ENCODE results near the gene SLCO2A1. TPM values are rescaled to one million over a fixed set of nuclear protein-coding genes. Genes with fewer than 3 reads are reported as not detected.
A peak's percentile ranks its signal among the peaks of the same experiment; 100 is the strongest.

Gene SLCO2A1
- total RNA-seq, 1 donor from 2014 or later: 3.8 TPM

DNA sequence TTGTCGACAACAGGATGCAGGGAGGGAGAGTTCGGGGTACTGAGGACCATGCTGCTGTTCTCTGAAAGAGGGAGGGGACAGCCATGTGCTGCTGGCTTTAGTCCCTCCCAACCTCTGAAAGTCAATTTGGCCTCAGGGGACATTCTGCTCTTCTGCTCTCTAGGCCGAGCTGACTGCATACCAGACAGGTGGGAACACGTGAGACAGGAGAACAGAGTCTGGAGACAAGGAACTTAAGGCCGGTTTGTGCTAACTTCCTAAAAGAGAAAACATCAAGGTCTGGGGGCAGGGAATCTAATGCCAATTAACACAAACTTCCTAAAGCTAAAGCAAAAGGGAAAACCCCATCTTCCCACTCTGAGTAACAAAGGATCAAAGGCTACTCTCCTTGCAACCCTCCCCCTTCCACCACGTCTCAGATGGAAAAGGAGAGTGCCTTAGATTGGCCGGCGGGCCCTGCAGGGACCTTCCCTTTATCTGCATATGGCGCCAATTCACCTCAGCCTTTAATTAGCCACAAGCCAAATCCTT is 41.0 kb downstream of the SLCO2A1 start:
- H3K4me1 Mint-ChIP-seq (ENCODE audit: unreplicated experiment): peaks cover 56% of the 10 kb centered on the region
- H3K27ac Mint-ChIP-seq (ENCODE audit: unreplicated experiment): no peak overlapping the region
- H3K27me3 Mint-ChIP-seq (ENCODE audit: unreplicated experiment): peaks cover 5% of the 10 kb centered on the region
- H3K9me3 Mint-ChIP-seq (ENCODE audit: unreplicated experiment): no peaks in the 10 kb centered on the region
- no peak for DNase-seq (ENCODE audit: low spot score)
- no peaks in the 10 kb centered on the region for H3K36me3 Mint-ChIP-seq (ENCODE audit: low read depth, unreplicated experiment)
- no peak overlapping the region for H3K4me3 Mint-ChIP-seq (ENCODE audit: unreplicated experiment)
- TF ChIP-seq CTCF (IDR thresholded peaks at IDR 0.05; ENCODE audit: unreplicated experiment): no peak

DNA sequence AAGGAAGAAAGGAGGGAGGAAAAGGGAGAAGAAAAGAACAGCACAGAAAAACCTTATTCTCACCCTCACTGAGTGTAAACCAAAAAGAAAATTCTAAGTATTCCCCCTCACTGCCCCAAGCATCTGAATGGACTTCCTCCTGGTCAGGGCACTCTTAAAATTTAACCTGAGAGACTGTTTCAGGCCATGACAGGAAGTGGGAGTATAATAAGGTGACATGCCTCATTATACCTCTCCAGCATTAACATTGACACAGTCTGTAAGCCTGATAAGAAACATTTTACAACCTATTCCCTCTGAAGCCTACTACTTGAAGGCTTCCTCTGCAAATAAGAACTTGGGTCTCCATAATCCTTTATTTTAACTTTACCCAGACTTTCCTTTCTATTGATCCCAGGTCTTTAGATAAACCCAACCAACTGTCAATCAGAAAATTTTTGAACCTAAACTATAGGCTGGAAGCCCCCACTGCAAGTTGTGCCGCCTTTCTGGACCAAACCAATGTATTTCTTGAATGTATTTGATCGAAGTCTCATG is 41.7 kb downstream of the SLCO2A1 start:
- H3K36me3 Mint-ChIP-seq (ENCODE audit: low read depth, unreplicated experiment): no peaks in the 10 kb centered on the region
- no peak overlapping the region for H3K4me3 Mint-ChIP-seq (ENCODE audit: unreplicated experiment)
- H3K4me1 Mint-ChIP-seq (ENCODE audit: unreplicated experiment): peaks cover 53% of the 10 kb centered on the region

DNA sequence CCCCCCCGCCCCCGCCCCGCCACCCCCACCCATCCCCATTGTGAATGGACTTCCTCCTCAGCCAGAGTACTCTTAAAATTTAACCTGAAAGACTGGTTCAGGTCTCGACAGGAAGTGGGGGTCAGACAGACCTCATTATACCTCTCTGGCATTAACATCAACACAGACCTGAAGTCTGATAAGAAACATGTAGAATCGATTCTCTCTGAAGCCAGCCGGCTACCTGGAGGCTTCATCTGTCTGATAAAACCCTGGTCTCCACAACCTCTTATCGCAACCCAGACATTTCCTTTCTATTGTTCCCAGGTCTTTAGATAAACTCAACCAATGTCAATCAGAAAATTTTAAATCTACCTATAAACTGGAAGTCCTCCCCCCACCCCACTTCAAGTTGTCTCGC is 42.6 kb downstream of the SLCO2A1 start:
- H3K27ac Mint-ChIP-seq (ENCODE audit: unreplicated experiment): peak overlapping the region; percentile 70
- no peak overlapping the region for H3K4me3 Mint-ChIP-seq (ENCODE audit: unreplicated experiment)
- H3K4me1 Mint-ChIP-seq (ENCODE audit: unreplicated experiment): peaks cover 53% of the 10 kb centered on the region
- H3K27me3 Mint-ChIP-seq (ENCODE audit: unreplicated experiment): peaks cover 12% of the 10 kb centered on the region
- no peak for DNase-seq (ENCODE audit: low spot score)
- no peaks in the 10 kb centered on the region for H3K9me3 Mint-ChIP-seq (ENCODE audit: unreplicated experiment)
- H3K36me3 Mint-ChIP-seq (ENCODE audit: low read depth, unreplicated experiment): no peaks in the 10 kb centered on the region
- no peak for TF ChIP-seq CTCF (IDR thresholded peaks at IDR 0.05; ENCODE audit: unreplicated experiment)

More for the DNA sequence above, 41.7 kb downstream of the SLCO2A1 start:
- Mint-ChIP-seq H3K27me3 (ENCODE audit: unreplicated experiment) (peaks cover 8% of the 10 kb centered on the region), H3K27ac (ENCODE audit: unreplicated experiment) (peak overlapping the region; percentile 70), H3K9me3 (ENCODE audit: unreplicated experiment) (no peaks in the 10 kb centered on the region)
- no peak for TF ChIP-seq CTCF (IDR thresholded peaks at IDR 0.05; ENCODE audit: unreplicated experiment)
- no peak for DNase-seq (ENCODE audit: low spot score)

GRCh38 chr3:133986311-133986710 is 43.4 kb downstream of the SLCO2A1 start:
- Mint-ChIP-seq H3K4me3 (ENCODE audit: unreplicated experiment) (no peak overlapping the region), H3K9me3 (ENCODE audit: unreplicated experiment) (no peaks in the 10 kb centered on the region), H3K27ac (ENCODE audit: unreplicated experiment) (peak overlapping the region; percentile 84), H3K4me1 (ENCODE audit: unreplicated experiment) (peaks cover 46% of the 10 kb centered on the region), H3K36me3 (ENCODE audit: low read depth, unreplicated experiment) (no peaks in the 10 kb centered on the region), H3K27me3 (ENCODE audit: unreplicated experiment) (peaks cover 12% of the 10 kb centered on the region)
- no peak for DNase-seq (ENCODE audit: low spot score)
- no peak for TF ChIP-seq CTCF (IDR thresholded peaks at IDR 0.05; ENCODE audit: unreplicated experiment)

GRCh38 chr3:133984975-133985374 is 44.8 kb downstream of the SLCO2A1 start:
- H3K27ac Mint-ChIP-seq (ENCODE audit: unreplicated experiment): no peak overlapping the region
- no peak for DNase-seq (ENCODE audit: low spot score)
- H3K9me3 Mint-ChIP-seq (ENCODE audit: unreplicated experiment): no peaks in the 10 kb centered on the region

More at GRCh38 chr3:133984975-133985374, 44.8 kb downstream of the SLCO2A1 start:
- peaks cover 13% of the 10 kb centered on the region for H3K27me3 Mint-ChIP-seq (ENCODE audit: unreplicated experiment)
- H3K4me1 Mint-ChIP-seq (ENCODE audit: unreplicated experiment): peaks cover 51% of the 10 kb centered on the region
- H3K4me3 Mint-ChIP-seq (ENCODE audit: unreplicated experiment): no peak overlapping the region
- no peaks in the 10 kb centered on the region for H3K36me3 Mint-ChIP-seq (ENCODE audit: low read depth, unreplicated experiment)
- TF ChIP-seq CTCF (IDR thresholded peaks at IDR 0.05; ENCODE audit: unreplicated experiment): no peak

All from endothelial cell (in vitro differentiated cells).